Bone marrow (tissue), 2 donors: ENCODE results near the gene ATRN.
"Not testable (repeated sequence)": the region's sequence is repeated elsewhere in the genome, so short reads cannot be mapped to it uniquely, and the experiment has no call there.

Source experiments
- DNase-seq, 2 donors: peaks; one replicate each; lab custom pipeline; 2025; lab: John Stamatoyannopoulos, UW

The ATRN gene

GRCh38 chr20:3515379-3516170, 44.8 kb downstream of the ATRN start:
- DNase-seq: no peak

GRCh38 chr20:3521852-3522740, 51.3 kb downstream of the ATRN start:
- DNase-seq: no peak

GRCh38 chr20:3524696-3525095, 53.9 kb downstream of the ATRN start:
- not testable (repeated sequence) for DNase-seq

- DNase-seq: no peak
Observed at GRCh38 chr20:3532089-3532615, 61.3 kb downstream of the ATRN start.

- DNase-seq: not testable (repeated sequence)
Observed at GRCh38 chr20:3537733-3538132, 66.9 kb downstream of the ATRN start.

- no peak for DNase-seq
Observed at GRCh38 chr20:3539311-3540107, 68.7 kb downstream of the ATRN start.

GRCh38 chr20:3541887-3542721, 71.3 kb downstream of the ATRN start:
- no peak for DNase-seq

- DNase-seq: no peak
Observed at GRCh38 chr20:3543901-3544507, 73.2 kb downstream of the ATRN start.

- no peak for DNase-seq
Observed at GRCh38 chr20:3545401-3545925, 74.6 kb downstream of the ATRN start.

- DNase-seq: no peak
Observed at GRCh38 chr20:3547906-3548305, 77.1 kb downstream of the ATRN start.

- DNase-seq: no peak
Observed at GRCh38 chr20:3550837-3551236, 80.0 kb downstream of the ATRN start.

GRCh38 chr20:3551681-3552434, 81.0 kb downstream of the ATRN start:
- DNase-seq: no peak

- no peak for DNase-seq
Observed at GRCh38 chr20:3553663-3554062, 82.8 kb downstream of the ATRN start.

GRCh38 chr20:3557237-3557785, 86.5 kb downstream of the ATRN start:
- peak in 1 of 2 donors; percentile 56 for DNase-seq

GRCh38 chr20:3559231-3559630, 88.4 kb downstream of the ATRN start:
- DNase-seq: no peak

GRCh38 chr20:3559637-3560036, 88.8 kb downstream of the ATRN start:
- DNase-seq: no peak

GRCh38 chr20:3560162-3560561, 89.3 kb downstream of the ATRN start:
- no peak for DNase-seq

- no peak for DNase-seq
Observed at GRCh38 chr20:3560578-3560977, 89.8 kb downstream of the ATRN start.

GRCh38 chr20:3563133-3563532, 92.3 kb downstream of the ATRN start:
- DNase-seq: no peak
